ENCODE data around the gene POLR1A. TPM values are rescaled to one million over a fixed set of nuclear protein-coding genes. Genes with fewer than 3 reads are reported as not detected.

POLR1A gene
- total RNA-seq, 1 experiment from 2014 or later = 62.6 TPM

DNA sequence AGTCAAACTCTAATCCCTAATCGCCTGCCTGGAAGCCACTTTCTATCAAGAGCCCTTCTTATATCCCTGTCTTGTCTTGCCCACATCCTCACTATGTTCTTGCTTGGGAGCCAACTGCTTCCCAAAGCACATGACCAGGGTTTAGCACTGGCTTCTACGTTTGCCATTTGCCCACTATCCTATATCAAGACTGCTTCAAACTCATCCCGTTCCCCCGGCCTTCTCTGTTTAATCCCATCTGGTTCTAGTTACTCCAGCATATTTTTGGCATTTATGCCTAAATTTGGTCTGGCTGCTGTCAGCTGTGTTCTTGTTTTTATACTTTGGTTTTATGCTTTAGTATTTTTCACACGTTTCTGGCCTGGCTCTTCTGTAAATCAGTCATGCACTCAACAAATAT, 40.2 kb downstream of the POLR1A start:
- no peak overlapping the region for H3K27ac ChIP-seq (ENCODE audit: low read length)
- TF ChIP-seq, protein P1, sequence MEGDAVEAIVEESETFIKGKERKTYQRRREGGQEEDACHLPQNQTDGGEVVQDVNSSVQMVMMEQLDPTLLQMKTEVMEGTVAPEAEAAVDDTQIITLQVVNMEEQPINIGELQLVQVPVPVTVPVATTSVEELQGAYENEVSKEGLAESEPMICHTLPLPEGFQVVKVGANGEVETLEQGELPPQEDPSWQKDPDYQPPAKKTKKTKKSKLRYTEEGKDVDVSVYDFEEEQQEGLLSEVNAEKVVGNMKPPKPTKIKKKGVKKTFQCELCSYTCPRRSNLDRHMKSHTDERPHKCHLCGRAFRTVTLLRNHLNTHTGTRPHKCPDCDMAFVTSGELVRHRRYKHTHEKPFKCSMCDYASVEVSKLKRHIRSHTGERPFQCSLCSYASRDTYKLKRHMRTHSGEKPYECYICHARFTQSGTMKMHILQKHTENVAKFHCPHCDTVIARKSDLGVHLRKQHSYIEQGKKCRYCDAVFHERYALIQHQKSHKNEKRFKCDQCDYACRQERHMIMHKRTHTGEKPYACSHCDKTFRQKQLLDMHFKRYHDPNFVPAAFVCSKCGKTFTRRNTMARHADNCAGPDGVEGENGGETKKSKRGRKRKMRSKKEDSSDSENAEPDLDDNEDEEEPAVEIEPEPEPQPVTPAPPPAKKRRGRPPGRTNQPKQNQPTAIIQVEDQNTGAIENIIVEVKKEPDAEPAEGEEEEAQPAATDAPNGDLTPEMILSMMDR (IDR thresholded peaks at IDR 0.05) = no peak
- TF ChIP-seq, protein P2, sequence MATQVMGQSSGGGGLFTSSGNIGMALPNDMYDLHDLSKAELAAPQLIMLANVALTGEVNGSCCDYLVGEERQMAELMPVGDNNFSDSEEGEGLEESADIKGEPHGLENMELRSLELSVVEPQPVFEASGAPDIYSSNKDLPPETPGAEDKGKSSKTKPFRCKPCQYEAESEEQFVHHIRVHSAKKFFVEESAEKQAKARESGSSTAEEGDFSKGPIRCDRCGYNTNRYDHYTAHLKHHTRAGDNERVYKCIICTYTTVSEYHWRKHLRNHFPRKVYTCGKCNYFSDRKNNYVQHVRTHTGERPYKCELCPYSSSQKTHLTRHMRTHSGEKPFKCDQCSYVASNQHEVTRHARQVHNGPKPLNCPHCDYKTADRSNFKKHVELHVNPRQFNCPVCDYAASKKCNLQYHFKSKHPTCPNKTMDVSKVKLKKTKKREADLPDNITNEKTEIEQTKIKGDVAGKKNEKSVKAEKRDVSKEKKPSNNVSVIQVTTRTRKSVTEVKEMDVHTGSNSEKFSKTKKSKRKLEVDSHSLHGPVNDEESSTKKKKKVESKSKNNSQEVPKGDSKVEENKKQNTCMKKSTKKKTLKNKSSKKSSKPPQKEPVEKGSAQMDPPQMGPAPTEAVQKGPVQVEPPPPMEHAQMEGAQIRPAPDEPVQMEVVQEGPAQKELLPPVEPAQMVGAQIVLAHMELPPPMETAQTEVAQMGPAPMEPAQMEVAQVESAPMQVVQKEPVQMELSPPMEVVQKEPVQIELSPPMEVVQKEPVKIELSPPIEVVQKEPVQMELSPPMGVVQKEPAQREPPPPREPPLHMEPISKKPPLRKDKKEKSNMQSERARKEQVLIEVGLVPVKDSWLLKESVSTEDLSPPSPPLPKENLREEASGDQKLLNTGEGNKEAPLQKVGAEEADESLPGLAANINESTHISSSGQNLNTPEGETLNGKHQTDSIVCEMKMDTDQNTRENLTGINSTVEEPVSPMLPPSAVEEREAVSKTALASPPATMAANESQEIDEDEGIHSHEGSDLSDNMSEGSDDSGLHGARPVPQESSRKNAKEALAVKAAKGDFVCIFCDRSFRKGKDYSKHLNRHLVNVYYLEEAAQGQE (IDR thresholded peaks at IDR 0.05; ENCODE audit: insufficient read depth in 1 of 2, low read depth in 2 of 2, low read length in 1 of 2) = no peak
- TF ChIP-seq TCF7L2 (IDR thresholded peaks at IDR 0.05; ENCODE audit: low read depth, low read length) (no peak), POLR2AphosphoS5 (IDR thresholded peaks at IDR 0.05; ENCODE audit: low read depth, low read length) (no peak)
- POLR2A ChIA-PET = no interaction called here
- peaks cover 60% of the 10 kb centered on the region for H3K36me3 ChIP-seq (ENCODE audit: control insufficient read depth, insufficient read depth, low read length)
- no peak overlapping the region for H3K4me3 ChIP-seq (ENCODE audit: low read depth in 2 of 2, low read length in 2 of 2)
- CTCF ChIA-PET = no interaction called here
- in situ Hi-C loops (cut with HindIII; ENCODE audit: low pct_unique_long_range_greater_than_20kb, low sequenced_read_pairs) (no loop called here), intact Hi-C loops (cut with micrococcal nuclease; ENCODE audit: unreplicated experiment) (loop anchor here (10.0 kb wide), 1 partner anchor 181 kb away; the partner anchor contains the start of gene ST3GAL5)
- no peaks in the 10 kb centered on the region for H3K4me1 ChIP-seq (ENCODE audit: control insufficient read depth, insufficient read depth, low read length)
- DNase-seq (ENCODE audit: low read depth, low spot score) (no peak), ATAC-seq (no peak)
- H3K9me3 ChIP-seq (ENCODE audit: control insufficient read depth, insufficient read depth, low read depth, low read length) = no peaks in the 10 kb centered on the region
- H3K27me3 ChIP-seq (ENCODE audit: control insufficient read depth, insufficient read depth, low read length) = no peaks in the 10 kb centered on the region
- no TSS peak for BruUV-seq (replicated peaks)

DNA sequence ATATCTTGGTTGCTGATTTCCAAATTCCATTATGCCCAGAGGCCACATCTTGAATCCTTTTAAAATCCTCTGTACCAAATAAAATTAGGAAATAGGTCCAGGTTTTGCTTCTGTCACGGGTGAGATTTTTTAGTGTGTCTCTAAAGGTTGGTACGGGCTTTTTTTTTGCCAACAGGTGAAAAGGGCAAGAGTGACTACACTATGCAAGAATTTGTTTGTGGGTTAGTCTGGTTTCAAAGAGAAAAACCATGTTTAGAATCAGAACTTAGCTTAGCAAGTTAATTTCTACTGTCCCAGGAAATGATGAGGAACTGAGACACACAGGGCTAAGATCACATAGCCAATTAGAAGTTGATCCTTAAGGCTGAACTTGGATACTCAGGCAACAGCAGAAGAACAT, 41.7 kb downstream of the POLR1A start:
- TF ChIP-seq, protein P2 (IDR thresholded peaks at IDR 0.05; ENCODE audit: insufficient read depth in 1 of 2, low read depth in 2 of 2, low read length in 1 of 2) = no peak
- no peak for TF ChIP-seq TCF7L2 (IDR thresholded peaks at IDR 0.05; ENCODE audit: low read depth, low read length)
- TF ChIP-seq SIN3A (IDR thresholded peaks at IDR 0.05; ENCODE audit: borderline replicate concordance, insufficient read depth, low read depth, low read length) = no peak
- TF ChIP-seq, protein P1 (IDR thresholded peaks at IDR 0.05) = no peak
- no peak for DNase-seq (ENCODE audit: low read depth, low spot score)
- CTCF ChIA-PET = no interaction called here

More for the DNA sequence above, 41.7 kb downstream of the POLR1A start:
- Histone ChIP-seq H3K9me3 (ENCODE audit: control insufficient read depth, insufficient read depth, low read depth, low read length) (no peaks in the 10 kb centered on the region), H3K36me3 (ENCODE audit: control insufficient read depth, insufficient read depth, low read length) (peaks cover 51% of the 10 kb centered on the region), H3K4me3 (ENCODE audit: low read depth in 2 of 2, low read length in 2 of 2) (no peak overlapping the region), H3K4me1 (ENCODE audit: control insufficient read depth, insufficient read depth, low read length) (no peaks in the 10 kb centered on the region), H3K27ac (ENCODE audit: low read length) (no peak overlapping the region), H3K27me3 (ENCODE audit: control insufficient read depth, insufficient read depth, low read length) (no peaks in the 10 kb centered on the region)
- POLR2A ChIA-PET = interaction anchor here (0.6 kb wide), 1 partner anchor 503 kb away, joined by 8 read pairs; the partner anchor contains the start of gene GGCX
- no TSS peak for BruUV-seq (replicated peaks)
- ATAC-seq = no peak
- in situ Hi-C loops (cut with HindIII; ENCODE audit: low pct_unique_long_range_greater_than_20kb, low sequenced_read_pairs) (no loop called here), intact Hi-C loops (cut with micrococcal nuclease; ENCODE audit: unreplicated experiment) (loop anchor here (10.0 kb wide), 1 partner anchor 179 kb away; the partner anchor contains the start of gene ST3GAL5)

Data from Panc1 (cell line).